K562 (cell line): ENCODE results near the gene HIP1R. TPM values are rescaled to one million over a fixed set of nuclear protein-coding genes. Genes with fewer than 3 reads are reported as not detected.

Source experiments
- ARNT ChIP-seq, 2 experiments: fragments of 450-650 bp; IDR thresholded peaks; 2 replicates each; pipeline ENCODE4 v1.6.1; 2016; ENCODE audit warnings: mild to moderate bottlenecking in 1 of 2
- E2F8 ChIP-seq: fragments of 450-650 bp; IDR thresholded peaks from 2 replicates; pipeline ENCODE4 v1.7.1; 2018; ENCODE audit warnings: mild to moderate bottlenecking, low read depth; ENCODE audit not compliant: partially characterized antibody
- ERF ChIP-seq: fragments of 450-650 bp; formaldehyde crosslinking; IDR thresholded peaks from 2 replicates; pipeline ENCODE4 v1.4.0; 2020; ENCODE audit warnings: mild to moderate bottlenecking, mixed read lengths
- ETV6 ChIP-seq, 3 experiments: fragments of 150-350 bp in 1 of 3; sonication (generic) in 1 of 3; formaldehyde crosslinking in 1 of 3; IDR thresholded peaks; 2 replicates each; pipeline versions ENCODE4 v1.6.1 to v1.8.0; 2014 to 2022; ENCODE audit warnings: borderline replicate concordance in 2 of 3, low read depth in 2 of 3, antibody characterized with exemption in 1 of 3, low read length in 1 of 3, mild to moderate bottlenecking in 1 of 3, missing genetic modification reagents in 1 of 3
- EWSR1 ChIP-seq: fragments of 450-650 bp; IDR thresholded peaks from 2 replicates; pipeline ENCODE4 v1.6.1; 2018; ENCODE audit warnings: borderline replicate concordance, mild to moderate bottlenecking, low read depth, moderate library complexity; ENCODE audit not compliant: partially characterized antibody
- KLF13 ChIP-seq: fragments of 450-650 bp; IDR thresholded peaks from 2 replicates; pipeline ENCODE4 v1.6.1; 2016; ENCODE audit warnings: missing genetic modification characterization, low read depth, mild to moderate bottlenecking, missing compliant biosample characterization, moderate library complexity, borderline replicate concordance
- PCBP1 ChIP-seq: fragments of 200-400 bp; formaldehyde crosslinking; IDR thresholded peaks from 2 replicates; pipeline ENCODE4 v1.6.1; 2018; ENCODE audit warnings: mild to moderate bottlenecking, low read depth, low read length; ENCODE audit not compliant: poor library complexity, severe bottlenecking
- SP1 ChIP-seq: sonication (generic); formaldehyde crosslinking; IDR thresholded peaks from 2 replicates; pipeline ENCODE4 v1.8.1; 2022; ENCODE audit warnings: mild to moderate bottlenecking, missing genetic modification reagents
- USF2 ChIP-seq: sonication (generic); formaldehyde crosslinking; IDR thresholded peaks from 2 replicates; pipeline ENCODE4 v1.5.0; 2020; ENCODE audit warnings: missing genetic modification reagents
- ZBTB33 ChIP-seq: sonication (generic); formaldehyde crosslinking; IDR thresholded peaks from 2 replicates; pipeline ENCODE4 v1.8.1; 2023; ENCODE audit warnings: mild to moderate bottlenecking, missing genetic modification reagents
- ZBTB43 ChIP-seq: sonication (generic); formaldehyde crosslinking; IDR thresholded peaks from 2 replicates; pipeline ENCODE4 v1.8.0; 2023; ENCODE audit warnings: mild to moderate bottlenecking, missing genetic modification reagents
- ZHX1 ChIP-seq: fragments of 150-350 bp; conservative IDR thresholded peaks from 2 replicates; pipeline ENCODE4 v1.6.1; 2014; ENCODE audit warnings: low read length
- ZNF197 ChIP-seq: fragments of 200-800 bp; sonication (Bioruptor generic); IDR thresholded peaks from 2 replicates; pipeline ENCODE4 v1.6.1; 2016; ENCODE audit warnings: low read depth, missing genetic modification characterization, missing compliant biosample characterization
- ZNF561 ChIP-seq: fragments of 450-650 bp; formaldehyde crosslinking; conservative IDR thresholded peaks from 2 replicates; pipeline ENCODE4 v1.4.0; 2020; ENCODE audit warnings: mild to moderate bottlenecking, moderate library complexity
- polyA plus RNA-seq, 8 experiments: library from polyadenylated mRNA; depleted of rRNA in 4 of 8; stranded (reverse) in 5 of 8; unstranded in 3 of 8; fragments of >200 nt; fragmentation: Nextera tagmentation in 2 of 8; fragmentation: Illumina TruSeq in 1 of 8; extraction: Ambion mirVana in 2 of 8; extraction: Trizol in 1 of 8; gene quantifications; 2 replicates each; pipeline versions ENCODE4 v1.2.1 to v1.2.3, GENCODE V29; 2011 to 2014; ENCODE audit warnings: inconsistent platforms in 1 of 8, missing spikeins in 1 of 8
- total RNA-seq, 7 experiments: library from RNA; depleted of rRNA in 6 of 7; stranded (reverse); fragments of >200 nt in 6 of 7; fragmentation: Illumina TruSeq in 2 of 7; extraction: Trizol in 2 of 7; gene quantifications; 2 replicates each; pipeline versions ENCODE4 v1.2.1 to v1.2.3, GENCODE V29; 2011 to 2021; ENCODE audit warnings: low replicate concordance in 1 of 7

The HIP1R gene
- total and polyA plus RNA-seq, 9 of the 15 experiments (the other 6 are each of a cell fraction or from before 2014, with no cell fraction given), result 0.15 to 31.0 (median 14.2) TPM

GRCh38 chr12:122895704-122896636, 60.7 kb downstream of the HIP1R start, which contains the start of gene VPS37B (continued):
- no peak for TF ChIP-seq EWSR1
- TF ChIP-seq KLF13 (tag), result peak; percentile 82; the same call in 1 of the 2 replicates
- peak; percentile 95 for TF ChIP-seq E2F8
- 0 out of 2 replicates have a peak, but pooled peaks have one; percentile 41 for TF ChIP-seq ZBTB43 (CRISPR knock-in tag)
- TF ChIP-seq ERF, result peak; percentile 64; the same call in 1 of the 2 replicates
- peak in 1 of 2 experiments; percentile 43; a peak in 1 of 4 replicates for TF ChIP-seq ARNT (IDR thresholded peaks at IDR 0.05)
- peak; percentile 39 for TF ChIP-seq PCBP1
- peak; percentile 97 for TF ChIP-seq SP1 (CRISPR knock-in tag)
- TF ChIP-seq ZBTB33 (CRISPR knock-in tag), result peak; percentile 93
- peak; percentile 94 for TF ChIP-seq USF2 (CRISPR knock-in tag)
- peak; percentile 94 for TF ChIP-seq ZHX1
- TF ChIP-seq ZNF561 (CRISPR knock-in tag), result no peak
- no peak for TF ChIP-seq ETV6 (IDR thresholded peaks at IDR 0.05; ENCODE audit: borderline replicate concordance in 1 of 2, low read depth in 2 of 2, low read length in 1 of 2)
- TF ChIP-seq ETV6 (CRISPR knock-in tag; IDR thresholded peaks at IDR 0.05; ENCODE audit: borderline replicate concordance), result peak; percentile 88
- TF ChIP-seq ZNF197 (CRISPR knock-in tag), result no peak
